Measurements from ENCODE around the gene TMEM44.
"Not testable (repeated sequence)": the region's sequence is repeated elsewhere in the genome, so short reads cannot be mapped to it uniquely, and the experiment has no call there.

TMEM44 gene

DNA sequence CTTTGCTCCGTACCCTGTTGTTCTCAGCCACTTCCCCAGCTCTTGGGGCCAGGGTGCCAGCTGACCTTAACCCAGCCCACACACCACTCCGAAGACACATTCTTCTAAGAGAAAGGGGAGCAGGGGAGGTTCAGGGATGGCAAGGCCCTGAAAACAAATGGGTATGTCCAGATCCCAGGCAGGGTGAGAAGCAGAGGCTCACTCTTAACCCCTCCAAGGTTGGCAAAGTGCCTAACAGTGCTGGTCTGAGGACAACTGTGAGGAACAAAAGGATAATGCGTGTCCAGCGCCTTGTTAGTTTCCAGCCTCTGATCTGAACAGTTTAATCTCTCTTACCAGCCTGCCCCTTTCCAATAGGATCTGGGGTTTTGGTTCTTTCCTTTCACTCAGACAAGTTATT lies 1.5 kb downstream of the TMEM44 start:
- Mint-ChIP-seq H3K9me3 (peaks cover 14% of the 10 kb centered on the region), H3K4me1 (no peaks in the 10 kb centered on the region), H3K4me3 (peak overlapping the region; percentile 89 to 92 (median 91)), H3K36me3 (ENCODE audit: low read depth) (peaks cover 34% of the 10 kb centered on the region), H3K27ac (peak overlapping the region in 1 of 3 experiments; percentile 60), H3K27me3 (ENCODE audit: low read depth) (no peaks in the 10 kb centered on the region)
- TF ChIP-seq, protein P1, sequence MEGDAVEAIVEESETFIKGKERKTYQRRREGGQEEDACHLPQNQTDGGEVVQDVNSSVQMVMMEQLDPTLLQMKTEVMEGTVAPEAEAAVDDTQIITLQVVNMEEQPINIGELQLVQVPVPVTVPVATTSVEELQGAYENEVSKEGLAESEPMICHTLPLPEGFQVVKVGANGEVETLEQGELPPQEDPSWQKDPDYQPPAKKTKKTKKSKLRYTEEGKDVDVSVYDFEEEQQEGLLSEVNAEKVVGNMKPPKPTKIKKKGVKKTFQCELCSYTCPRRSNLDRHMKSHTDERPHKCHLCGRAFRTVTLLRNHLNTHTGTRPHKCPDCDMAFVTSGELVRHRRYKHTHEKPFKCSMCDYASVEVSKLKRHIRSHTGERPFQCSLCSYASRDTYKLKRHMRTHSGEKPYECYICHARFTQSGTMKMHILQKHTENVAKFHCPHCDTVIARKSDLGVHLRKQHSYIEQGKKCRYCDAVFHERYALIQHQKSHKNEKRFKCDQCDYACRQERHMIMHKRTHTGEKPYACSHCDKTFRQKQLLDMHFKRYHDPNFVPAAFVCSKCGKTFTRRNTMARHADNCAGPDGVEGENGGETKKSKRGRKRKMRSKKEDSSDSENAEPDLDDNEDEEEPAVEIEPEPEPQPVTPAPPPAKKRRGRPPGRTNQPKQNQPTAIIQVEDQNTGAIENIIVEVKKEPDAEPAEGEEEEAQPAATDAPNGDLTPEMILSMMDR (IDR thresholded peaks at IDR 0.05; ENCODE audit: unreplicated experiment in 3 of 3): no peak

GRCh38 chr3:194630681-194631080 lies 2.5 kb downstream of the TMEM44 start:
- peaks cover 41% of the 10 kb centered on the region for H3K36me3 Mint-ChIP-seq (ENCODE audit: low read depth)
- not testable (repeated sequence) for H3K4me3 Mint-ChIP-seq; H3K4me1 Mint-ChIP-seq; H3K27me3 Mint-ChIP-seq (ENCODE audit: low read depth); H3K27ac Mint-ChIP-seq
- peaks cover 14% of the 10 kb centered on the region for H3K9me3 Mint-ChIP-seq

DNA sequence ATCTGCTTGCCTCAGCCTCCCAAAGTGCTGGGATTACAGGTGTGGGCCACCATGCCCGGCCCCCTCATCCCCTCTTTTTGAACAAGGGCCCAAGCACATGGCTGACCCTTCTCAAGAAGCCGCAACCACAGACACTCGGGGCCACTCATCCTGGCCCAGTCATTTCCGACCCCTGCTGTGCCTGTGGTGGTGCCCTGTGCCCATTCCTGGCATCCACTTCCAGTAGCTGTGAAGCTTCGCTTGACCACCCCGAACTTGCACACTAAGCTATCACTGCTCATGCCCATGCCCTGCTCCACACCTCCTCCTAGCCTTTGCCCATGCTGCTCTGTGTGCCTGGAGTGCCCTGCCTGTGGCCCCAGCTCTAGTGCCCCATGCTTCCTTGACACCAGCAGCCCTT lies 8.3 kb downstream of the TMEM44 start:
- no peak overlapping the region for H3K4me3 Mint-ChIP-seq
- peaks cover 11% of the 10 kb centered on the region for H3K4me1 Mint-ChIP-seq

DNA sequence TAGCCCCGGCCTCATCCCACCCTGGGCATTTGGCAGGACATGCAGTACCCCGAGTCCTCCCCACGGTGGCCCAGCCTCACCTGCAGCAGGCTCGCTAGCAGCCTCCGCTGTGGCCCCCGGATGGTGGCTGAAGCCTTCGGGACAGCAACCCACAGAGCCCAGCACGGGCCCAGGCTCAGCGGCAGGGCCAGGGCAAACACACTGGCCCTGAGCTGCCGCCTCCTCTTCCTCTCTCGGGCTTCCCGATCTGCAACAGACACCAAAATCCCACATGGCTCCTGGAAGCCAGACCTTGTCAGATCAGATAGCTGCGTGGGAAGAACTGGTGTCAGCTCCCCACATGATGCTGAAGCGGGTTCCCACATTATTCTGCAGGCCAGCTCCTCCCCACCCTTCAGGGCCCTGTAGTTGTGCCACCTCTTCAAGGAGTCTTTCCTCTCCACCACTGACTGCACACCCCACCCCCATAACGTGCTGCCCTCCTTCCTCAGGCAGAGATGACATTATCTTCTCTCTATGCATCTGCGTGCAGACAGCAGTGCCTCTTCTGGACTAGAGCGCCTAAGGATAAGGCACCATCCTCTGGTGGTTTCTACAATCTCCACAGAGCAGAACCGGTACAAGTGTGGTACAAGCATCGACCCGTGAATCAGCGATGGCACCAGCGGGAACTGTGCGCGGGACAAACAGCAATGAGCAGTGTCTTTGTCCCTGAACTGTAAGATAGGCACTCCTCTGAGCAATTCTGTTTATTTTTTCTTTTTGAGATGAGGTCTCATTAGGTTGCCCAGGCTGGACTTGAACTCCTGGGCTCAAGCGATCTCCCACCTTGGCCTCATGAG lies 9.5 kb downstream of the TMEM44 start:
- H3K4me1 Mint-ChIP-seq: peaks cover 11% of the 10 kb centered on the region
- peaks cover 41% of the 10 kb centered on the region for H3K36me3 Mint-ChIP-seq (ENCODE audit: low read depth)
- peaks cover 7% of the 10 kb centered on the region for H3K9me3 Mint-ChIP-seq
- no peak overlapping the region for H3K27ac Mint-ChIP-seq
- no peaks in the 10 kb centered on the region for H3K27me3 Mint-ChIP-seq (ENCODE audit: low read depth)
- H3K4me3 Mint-ChIP-seq: no peak overlapping the region
- TF ChIP-seq, protein P1 (IDR thresholded peaks at IDR 0.05; ENCODE audit: unreplicated experiment in 3 of 3): no peak

More for the DNA sequence above, 8.3 kb downstream of the TMEM44 start:
- Mint-ChIP-seq H3K36me3 (ENCODE audit: low read depth) (peaks cover 45% of the 10 kb centered on the region), H3K27me3 (ENCODE audit: low read depth) (no peaks in the 10 kb centered on the region), H3K27ac (no peak overlapping the region), H3K9me3 (peaks cover 7% of the 10 kb centered on the region)
- TF ChIP-seq, protein P1 (IDR thresholded peaks at IDR 0.05; ENCODE audit: unreplicated experiment in 3 of 3): no peak

DNA sequence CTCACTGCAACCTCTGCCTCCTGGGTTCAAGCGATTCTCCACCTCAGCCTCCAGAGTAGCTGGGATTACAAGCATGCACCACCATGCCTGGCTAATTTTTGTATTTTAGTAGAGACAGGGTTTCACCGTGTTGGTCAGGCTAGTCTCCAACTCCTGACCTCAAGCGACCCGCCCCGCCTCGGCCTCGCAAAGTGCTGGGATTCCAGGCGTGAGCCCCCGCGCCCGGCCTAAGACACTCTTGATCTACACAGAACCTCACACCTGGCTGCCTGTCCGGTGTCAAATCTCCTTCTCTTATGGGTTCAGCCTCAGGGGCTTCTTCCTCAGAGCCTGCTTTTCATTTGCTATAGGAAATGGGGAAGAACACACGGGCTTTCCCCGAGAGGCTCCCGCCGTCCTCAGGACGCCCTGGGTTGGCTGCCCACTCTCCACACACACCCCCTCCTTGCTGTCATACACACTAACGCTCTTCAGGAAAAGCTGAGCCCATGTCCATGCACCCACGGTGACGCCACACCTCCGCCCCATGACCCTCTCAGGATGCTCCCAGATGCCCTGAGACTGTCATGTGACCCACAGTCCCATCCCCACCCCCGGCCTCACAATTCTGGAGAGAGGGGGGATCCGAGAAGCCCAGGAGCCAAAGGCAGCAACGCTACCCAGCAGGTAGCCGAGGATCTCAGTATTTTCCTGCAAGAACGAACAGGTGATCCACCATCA lies 10.4 kb downstream of the TMEM44 start:
- Mint-ChIP-seq H3K9me3 (no peaks in the 10 kb centered on the region), H3K27me3 (ENCODE audit: low read depth) (no peaks in the 10 kb centered on the region), H3K36me3 (ENCODE audit: low read depth) (peaks cover 35% of the 10 kb centered on the region), H3K4me3 (no peak overlapping the region), H3K4me1 (peaks cover 11% of the 10 kb centered on the region), H3K27ac (no peak overlapping the region)
- TF ChIP-seq, protein P1 (IDR thresholded peaks at IDR 0.05; ENCODE audit: unreplicated experiment in 3 of 3): no peak

DNA sequence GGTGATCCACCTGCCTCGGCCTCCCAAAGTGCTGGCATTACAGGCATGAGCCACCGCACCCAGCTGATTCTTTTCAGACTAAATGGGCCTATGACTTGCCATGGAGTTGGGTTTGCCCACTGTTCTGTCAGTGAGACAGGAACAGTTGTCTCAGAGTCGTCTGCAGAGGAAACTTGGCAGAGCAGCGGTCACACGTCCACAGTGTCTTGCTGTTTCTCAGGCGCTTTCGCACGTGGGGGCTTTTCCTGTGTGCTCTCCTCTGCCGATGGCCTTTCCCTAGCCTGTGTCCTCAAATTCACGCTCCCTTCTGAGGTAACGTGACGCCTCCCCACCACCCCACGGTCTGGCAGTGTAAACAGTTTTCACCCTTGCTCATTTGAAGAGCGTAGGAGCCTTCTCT lies 11.3 kb downstream of the TMEM44 start:
- peaks cover 31% of the 10 kb centered on the region for H3K36me3 Mint-ChIP-seq (ENCODE audit: low read depth)
- H3K4me3 Mint-ChIP-seq: no peak overlapping the region
- TF ChIP-seq, protein P1 (IDR thresholded peaks at IDR 0.05; ENCODE audit: unreplicated experiment in 3 of 3): no peak
- H3K4me1 Mint-ChIP-seq: peaks cover 11% of the 10 kb centered on the region
- H3K27ac Mint-ChIP-seq: no peak overlapping the region
- H3K27me3 Mint-ChIP-seq (ENCODE audit: low read depth): no peaks in the 10 kb centered on the region
- no peaks in the 10 kb centered on the region for H3K9me3 Mint-ChIP-seq
